Right atrium auricular region (tissue), 2 donors: ENCODE results near the gene REC114. TPM values are rescaled to one million over a fixed set of nuclear protein-coding genes. Genes with fewer than 3 reads are reported as not detected.

Source experiments
- DNase-seq: peaks from one replicate; pipeline ENCODE4 v3.0.0-alpha.2; 2019; ENCODE audit warnings: low spot score
- H3K27ac ChIP-seq, 2 donors: fragments of 200-600 bp; sonication (generic); 1 replicate in 1 of 2; 2 replicates in 1 of 2; pipeline ENCODE4 v1.5.1; 2016 to 2019
- H3K27me3 ChIP-seq, 2 donors: fragments of 200-600 bp; sonication (generic); one replicate each; pipeline versions ENCODE4 v1.5.1 to v1.6.0; 2017 to 2019
- H3K36me3 ChIP-seq: fragments of 200-600 bp; sonication (generic); one replicate; pipeline ENCODE4 v1.5.1; 2016
- H3K4me1 ChIP-seq, 2 donors: fragments of 200-600 bp; sonication (generic); one replicate each; pipeline versions ENCODE4 v1.5.1 to v1.6.0; 2017 to 2019
- H3K4me3 ChIP-seq, 2 donors: fragments of 200-600 bp; sonication (generic); 1 replicate in 1 of 2; 2 replicates in 1 of 2; pipeline ENCODE4 v1.5.1; 2017 to 2019; ENCODE audit warnings: mild to moderate bottlenecking in 1 of 2, moderate library complexity in 1 of 2
- H3K9me3 ChIP-seq, 2 donors: fragments of 200-600 bp; sonication (generic); one replicate each; pipeline ENCODE4 v1.5.1; 2019
- total RNA-seq, 2 donors: library from RNA; depleted of rRNA; stranded (reverse); fragments of >200 nt; gene quantifications; one replicate each; pipeline ENCODE4 v1.1.0, GENCODE V29; 2016
- TF ChIP-seq, protein P1 (sequence below), 2 donors: fragments of 200-600 bp; sonication (generic); IDR thresholded peaks; one replicate each; pipeline ENCODE4 v1.5.1; 2019; ENCODE audit warnings: antibody characterized with exemption in 2 of 2

The REC114 gene
- total RNA-seq, 2 donors from 2014 or later = 4.6 TPM; not detected in 1

DNA sequence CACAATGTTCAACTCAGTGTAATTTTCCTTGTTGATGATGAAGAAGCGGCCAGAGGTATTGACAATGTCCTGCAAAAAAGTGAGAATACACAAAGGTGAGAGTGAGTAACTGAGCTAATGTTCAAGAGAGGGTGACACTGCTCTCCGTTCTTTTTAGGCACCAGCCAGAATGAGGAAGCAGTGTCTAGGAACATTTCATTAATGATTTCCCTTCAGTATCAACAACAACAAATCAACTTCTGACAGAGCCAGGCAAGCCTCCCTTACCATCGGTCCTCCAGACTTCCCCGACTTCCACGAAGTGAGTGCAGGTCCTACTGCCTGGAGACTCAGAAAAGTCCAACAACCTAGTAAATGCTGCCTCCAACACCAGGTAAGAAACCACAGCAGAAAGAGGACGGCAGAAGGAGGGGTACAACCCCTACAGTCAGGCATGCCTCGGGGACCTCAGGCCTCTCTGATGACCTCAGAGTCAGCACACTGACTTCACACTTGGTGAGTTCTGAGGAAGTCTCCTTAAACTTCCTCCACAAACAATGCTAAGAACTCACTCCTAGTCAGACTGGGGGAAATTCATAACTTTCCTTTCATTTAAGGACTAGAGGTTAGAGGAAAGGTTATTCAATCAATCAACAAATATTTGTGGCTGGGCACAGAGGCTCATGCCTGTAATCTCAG lies 127.5 kb downstream of the REC114 start:
- Histone ChIP-seq H3K27ac (no peak overlapping the region), H3K4me3 (no peak overlapping the region), H3K9me3 (no peaks in the 10 kb centered on the region), H3K36me3 (peaks cover 71% of the 10 kb centered on the region), H3K4me1 (peaks cover 0 to 14% of the 10 kb centered on the region in 2 donors), H3K27me3 (no peaks in the 10 kb centered on the region)
- TF ChIP-seq, protein P1, sequence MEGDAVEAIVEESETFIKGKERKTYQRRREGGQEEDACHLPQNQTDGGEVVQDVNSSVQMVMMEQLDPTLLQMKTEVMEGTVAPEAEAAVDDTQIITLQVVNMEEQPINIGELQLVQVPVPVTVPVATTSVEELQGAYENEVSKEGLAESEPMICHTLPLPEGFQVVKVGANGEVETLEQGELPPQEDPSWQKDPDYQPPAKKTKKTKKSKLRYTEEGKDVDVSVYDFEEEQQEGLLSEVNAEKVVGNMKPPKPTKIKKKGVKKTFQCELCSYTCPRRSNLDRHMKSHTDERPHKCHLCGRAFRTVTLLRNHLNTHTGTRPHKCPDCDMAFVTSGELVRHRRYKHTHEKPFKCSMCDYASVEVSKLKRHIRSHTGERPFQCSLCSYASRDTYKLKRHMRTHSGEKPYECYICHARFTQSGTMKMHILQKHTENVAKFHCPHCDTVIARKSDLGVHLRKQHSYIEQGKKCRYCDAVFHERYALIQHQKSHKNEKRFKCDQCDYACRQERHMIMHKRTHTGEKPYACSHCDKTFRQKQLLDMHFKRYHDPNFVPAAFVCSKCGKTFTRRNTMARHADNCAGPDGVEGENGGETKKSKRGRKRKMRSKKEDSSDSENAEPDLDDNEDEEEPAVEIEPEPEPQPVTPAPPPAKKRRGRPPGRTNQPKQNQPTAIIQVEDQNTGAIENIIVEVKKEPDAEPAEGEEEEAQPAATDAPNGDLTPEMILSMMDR (IDR thresholded peaks at IDR 0.05) = no peak
- DNase-seq = no peak

DNA sequence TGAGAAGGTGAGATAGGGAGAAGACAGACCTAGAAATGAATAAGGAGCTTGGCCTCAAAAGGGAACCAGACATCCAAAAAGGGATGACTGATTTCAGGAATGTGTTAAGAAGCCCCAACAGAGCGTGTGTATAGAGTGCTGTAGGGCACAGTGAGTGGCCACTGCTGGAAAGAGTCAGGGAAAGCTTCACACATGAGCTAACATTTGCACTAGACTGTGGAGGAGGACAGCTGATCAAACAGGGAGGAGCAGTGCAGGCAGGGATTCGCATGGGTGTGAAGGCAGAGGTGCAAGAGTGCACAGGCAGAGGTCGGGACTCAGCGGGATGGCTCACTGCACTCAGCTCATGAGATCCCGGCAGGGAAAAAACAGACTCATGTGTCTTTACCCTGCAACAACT lies 128.4 kb downstream of the REC114 start:
- no peak overlapping the region for H3K27ac ChIP-seq

DNA sequence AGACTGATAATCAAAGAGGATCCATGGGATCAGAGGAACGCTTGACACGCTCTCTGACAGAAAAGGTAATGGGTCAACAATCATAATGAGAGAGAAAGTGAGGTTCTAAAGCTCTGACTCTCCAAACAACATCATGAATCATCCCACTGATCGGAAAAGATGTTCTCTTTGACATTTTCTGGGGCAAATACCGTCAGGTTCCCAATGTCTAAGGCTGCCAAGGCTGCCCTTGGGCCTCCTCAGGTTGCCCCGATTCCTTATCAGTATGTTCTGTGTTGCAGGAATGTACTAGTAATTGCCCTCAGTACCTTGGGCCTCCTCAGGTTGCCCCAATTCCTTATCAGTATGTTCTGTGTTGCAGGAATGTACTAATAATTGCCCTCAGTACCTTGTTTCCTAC lies 129.3 kb downstream of the REC114 start:
- Histone ChIP-seq H3K9me3 (no peaks in the 10 kb centered on the region), H3K27me3 (no peaks in the 10 kb centered on the region), H3K36me3 (peaks cover 59% of the 10 kb centered on the region), H3K4me1 (peaks cover 0 to 23% of the 10 kb centered on the region in 2 donors), H3K27ac (no peak overlapping the region), H3K4me3 (no peak overlapping the region)
- TF ChIP-seq, protein P1 (IDR thresholded peaks at IDR 0.05) = no peak
- no peak for DNase-seq

More for the DNA sequence above, 128.4 kb downstream of the REC114 start:
- no peaks in the 10 kb centered on the region for H3K9me3 ChIP-seq
- TF ChIP-seq, protein P1 (IDR thresholded peaks at IDR 0.05) = no peak
- H3K4me1 ChIP-seq = peaks cover 0 to 21% of the 10 kb centered on the region in 2 donors
- H3K4me3 ChIP-seq = no peak overlapping the region
- DNase-seq = no peak
- no peaks in the 10 kb centered on the region for H3K27me3 ChIP-seq
- peaks cover 67% of the 10 kb centered on the region for H3K36me3 ChIP-seq

DNA sequence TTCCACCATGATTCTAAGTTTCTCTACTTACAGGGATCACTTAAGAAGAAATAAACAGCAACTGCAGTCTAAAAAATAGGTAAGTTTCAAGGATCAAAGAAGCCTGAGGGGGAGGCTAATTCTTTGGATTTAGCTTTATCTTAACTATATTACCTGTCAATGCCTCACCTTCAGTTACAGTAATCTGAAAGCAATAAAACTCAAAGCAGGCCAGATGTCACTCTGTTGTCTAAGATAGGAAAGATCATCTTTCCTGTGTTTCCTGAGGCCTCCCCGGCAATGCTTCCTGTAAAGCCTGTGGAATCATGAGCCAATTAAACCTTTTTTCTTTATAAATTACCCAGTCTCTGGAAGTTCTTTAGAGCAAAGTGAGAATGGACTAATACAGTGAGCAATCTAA lies 130.1 kb downstream of the REC114 start:
- no peak overlapping the region for H3K4me3 ChIP-seq
- no peak overlapping the region for H3K27ac ChIP-seq
- no peaks in the 10 kb centered on the region for H3K27me3 ChIP-seq
- H3K4me1 ChIP-seq = peaks cover 0 to 23% of the 10 kb centered on the region in 2 donors
- no peak for DNase-seq
- no peaks in the 10 kb centered on the region for H3K9me3 ChIP-seq
- TF ChIP-seq, protein P1 (IDR thresholded peaks at IDR 0.05) = no peak
- H3K36me3 ChIP-seq = peaks cover 57% of the 10 kb centered on the region

DNA sequence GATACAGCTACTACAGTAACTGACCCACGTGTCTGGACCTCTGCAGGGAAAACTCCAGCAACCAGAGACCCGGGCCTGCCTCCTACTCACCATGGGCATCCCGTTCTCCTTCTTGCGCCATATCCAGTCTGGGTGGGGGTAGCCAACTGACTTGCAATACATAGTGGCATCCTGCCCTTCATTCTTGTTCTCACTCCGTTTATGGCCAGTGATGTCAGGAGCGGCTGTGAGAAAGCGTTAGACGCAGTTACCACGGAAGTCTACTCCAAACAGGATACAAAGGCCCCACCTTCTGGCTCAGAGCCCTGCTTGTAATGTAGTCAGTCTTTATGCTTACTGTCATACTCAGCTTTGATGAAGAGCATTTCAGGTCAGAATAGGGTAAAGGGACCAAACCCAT lies 130.6 kb downstream of the REC114 start:
- Histone ChIP-seq H3K4me1 (peaks cover 0 to 23% of the 10 kb centered on the region in 2 donors), H3K27ac (no peak overlapping the region), H3K9me3 (no peaks in the 10 kb centered on the region), H3K4me3 (no peak overlapping the region), H3K36me3 (peaks cover 55% of the 10 kb centered on the region), H3K27me3 (no peaks in the 10 kb centered on the region)
- TF ChIP-seq, protein P1 (IDR thresholded peaks at IDR 0.05) = no peak
- no peak for DNase-seq
